ENCODE results near the gene DLG5. TPM values are rescaled to one million over a fixed set of nuclear protein-coding genes. Genes with fewer than 3 reads are reported as not detected.

Gene DLG5
- polyA plus RNA-seq, 2 of the 4 experiments (the other 2 are of a cell fraction), result 17.0 to 30.9 TPM

DNA sequence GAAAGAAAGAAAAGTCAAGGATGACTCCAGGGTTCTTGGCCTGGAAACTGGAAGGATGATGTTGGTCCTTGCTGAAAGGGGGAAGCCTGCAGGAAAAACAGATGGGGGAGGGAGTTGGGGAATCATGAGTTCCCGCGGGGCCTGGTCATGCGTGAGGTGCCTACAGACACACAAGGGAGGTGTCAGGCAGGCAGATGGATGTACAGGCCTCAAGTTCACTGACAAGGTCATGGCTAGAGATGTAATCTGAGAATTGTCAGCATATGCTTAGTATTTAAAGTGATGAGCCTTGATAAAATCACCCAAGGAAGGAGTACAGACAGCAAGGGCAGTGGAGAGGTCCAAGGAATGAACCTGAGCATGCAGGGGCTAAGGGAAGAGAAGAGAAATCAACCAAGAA lies 46.8 kb downstream of the DLG5 start:
- no peak overlapping the region for H3K27ac ChIP-seq
- FAIRE-seq (no peak), DNase-seq (ENCODE audit: low read depth in 1 of 2, low spot score in 1 of 2) (no peak), ATAC-seq (no peak)
- WGBS (ENCODE audit: missing lambda C conversion rate), result 90% methylated on average over 3 of the region's 3 CpGs
- no peak overlapping the region for H3K4me3 ChIP-seq
- ChIA-PET CTCF (interaction anchor here (3.4 kb wide), 1 partner anchor 32 kb away, joined by 9 read pairs; no protein-coding TSS in a partner anchor), POLR2A (no interaction called here)
- TF ChIP-seq ZC3H11A (IDR thresholded peaks at IDR 0.05), result no peak
- no peak for TF ChIP-seq HOXB13 (CRISPR knock-in tag; IDR thresholded peaks at IDR 0.05; ENCODE audit: low read depth)
- no peak for TF ChIP-seq FOSL2 (IDR thresholded peaks at IDR 0.05)
- TF ChIP-seq FOSL2 (CRISPR knock-in tag; IDR thresholded peaks at IDR 0.05), result no peak
- no peak for TF ChIP-seq NFE2L2 (conservative IDR thresholded peaks at IDR 0.05; ENCODE audit: low read length)
- TF ChIP-seq, protein P1, sequence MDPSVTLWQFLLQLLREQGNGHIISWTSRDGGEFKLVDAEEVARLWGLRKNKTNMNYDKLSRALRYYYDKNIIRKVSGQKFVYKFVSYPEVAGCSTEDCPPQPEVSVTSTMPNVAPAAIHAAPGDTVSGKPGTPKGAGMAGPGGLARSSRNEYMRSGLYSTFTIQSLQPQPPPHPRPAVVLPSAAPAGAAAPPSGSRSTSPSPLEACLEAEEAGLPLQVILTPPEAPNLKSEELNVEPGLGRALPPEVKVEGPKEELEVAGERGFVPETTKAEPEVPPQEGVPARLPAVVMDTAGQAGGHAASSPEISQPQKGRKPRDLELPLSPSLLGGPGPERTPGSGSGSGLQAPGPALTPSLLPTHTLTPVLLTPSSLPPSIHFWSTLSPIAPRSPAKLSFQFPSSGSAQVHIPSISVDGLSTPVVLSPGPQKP (IDR thresholded peaks at IDR 0.05; ENCODE audit: low read depth, low read length), result no peak
- TF ChIP-seq CEBPB (IDR thresholded peaks at IDR 0.05), result no peak
- no peak for TF ChIP-seq MAFK (IDR thresholded peaks at IDR 0.05; ENCODE audit: partially characterized antibody)
- no peak for TF ChIP-seq HDAC2 (IDR thresholded peaks at IDR 0.05)
- TF ChIP-seq, protein P2, sequence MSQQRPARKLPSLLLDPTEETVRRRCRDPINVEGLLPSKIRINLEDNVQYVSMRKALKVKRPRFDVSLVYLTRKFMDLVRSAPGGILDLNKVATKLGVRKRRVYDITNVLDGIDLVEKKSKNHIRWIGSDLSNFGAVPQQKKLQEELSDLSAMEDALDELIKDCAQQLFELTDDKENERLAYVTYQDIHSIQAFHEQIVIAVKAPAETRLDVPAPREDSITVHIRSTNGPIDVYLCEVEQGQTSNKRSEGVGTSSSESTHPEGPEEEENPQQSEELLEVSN (IDR thresholded peaks at IDR 0.05; ENCODE audit: borderline replicate concordance, low read depth), result no peak
- no peak for TF ChIP-seq SMC3 (IDR thresholded peaks at IDR 0.05)
- TF ChIP-seq CHD4 (IDR thresholded peaks at IDR 0.05; ENCODE audit: borderline replicate concordance), result no peak
- TF ChIP-seq NR3C1 (IDR thresholded peaks at IDR 0.05), result no peak
- no peak for TF ChIP-seq HOXB5 (CRISPR knock-in tag; IDR thresholded peaks at IDR 0.05)
- no peak for TF ChIP-seq MAZ (IDR thresholded peaks at IDR 0.05; ENCODE audit: borderline replicate concordance, low read depth, low read length)
- peaks cover 12% of the 10 kb centered on the region; the same call in 2 of the 3 replicates for H3K4me1 ChIP-seq
- H3K4me2 ChIP-seq, result no peak overlapping the region
- H3K9me3 ChIP-seq, result no peaks in the 10 kb centered on the region

DNA sequence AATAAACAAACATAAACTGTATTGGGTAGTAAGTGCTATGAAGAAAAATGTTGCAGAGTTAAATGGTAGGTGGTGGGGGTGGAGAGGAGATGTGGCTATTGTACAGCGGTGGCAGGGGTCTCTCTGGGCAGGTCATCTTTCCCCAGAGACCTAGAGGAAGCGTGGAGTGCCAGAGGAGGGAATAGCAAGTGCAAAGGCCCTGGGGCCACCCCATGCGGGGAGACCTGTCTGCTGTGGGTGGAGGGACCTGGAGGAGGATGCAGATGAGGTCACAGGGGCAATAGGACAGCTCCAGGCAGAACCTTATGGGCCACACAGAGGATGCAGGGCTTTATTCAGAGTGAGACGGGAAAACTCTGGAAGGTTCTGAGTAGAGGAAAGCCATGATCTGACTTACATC lies 47.5 kb downstream of the DLG5 start:
- WGBS (ENCODE audit: missing lambda C conversion rate), result 93% methylated on average over 4 of the region's 4 CpGs
- Histone ChIP-seq H3K4me3 (no peak overlapping the region), H3K9me3 (no peaks in the 10 kb centered on the region), H3K4me2 (no peak overlapping the region), H3K4me1 (peaks cover 15% of the 10 kb centered on the region; the same call in 2 of the 3 replicates), H3K27ac (no peak overlapping the region)
- no peak for ATAC-seq
- ChIA-PET CTCF (interaction anchor here (3.4 kb wide), 1 partner anchor 32 kb away, joined by 9 read pairs; no protein-coding TSS in a partner anchor), POLR2A (no interaction called here)
- DNase-seq (ENCODE audit: low read depth in 1 of 2, low spot score in 1 of 2), result no peak
- no peak for FAIRE-seq
- no peak for TF ChIP-seq EHF (CRISPR knock-in tag; IDR thresholded peaks at IDR 0.05)
- no peak for TF ChIP-seq PHF8 (IDR thresholded peaks at IDR 0.05; ENCODE audit: borderline replicate concordance, low read depth)
- TF ChIP-seq NFE2L2 (conservative IDR thresholded peaks at IDR 0.05; ENCODE audit: low read length), result no peak
- TF ChIP-seq RCOR1 (IDR thresholded peaks at IDR 0.05; ENCODE audit: low read depth, low read length), result no peak
- no peak for TF ChIP-seq MYC (IDR thresholded peaks at IDR 0.05; ENCODE audit: borderline replicate concordance, low read length)
- TF ChIP-seq FOSB (CRISPR knock-in tag; IDR thresholded peaks at IDR 0.05), result no peak
- TF ChIP-seq, protein P3, sequence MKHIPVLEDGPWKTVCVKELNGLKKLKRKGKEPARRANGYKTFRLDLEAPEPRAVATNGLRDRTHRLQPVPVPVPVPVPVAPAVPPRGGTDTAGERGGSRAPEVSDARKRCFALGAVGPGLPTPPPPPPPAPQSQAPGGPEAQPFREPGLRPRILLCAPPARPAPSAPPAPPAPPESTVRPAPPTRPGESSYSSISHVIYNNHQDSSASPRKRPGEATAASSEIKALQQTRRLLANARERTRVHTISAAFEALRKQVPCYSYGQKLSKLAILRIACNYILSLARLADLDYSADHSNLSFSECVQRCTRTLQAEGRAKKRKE (CRISPR knock-in tag; IDR thresholded peaks at IDR 0.05; ENCODE audit: low read depth), result no peak
- no peak for TF ChIP-seq FOXS1 (CRISPR knock-in tag; IDR thresholded peaks at IDR 0.05)
- no peak for TF ChIP-seq EHMT2 (IDR thresholded peaks at IDR 0.05; ENCODE audit: low read depth)
- no peak for TF ChIP-seq HOXB13 (CRISPR knock-in tag; IDR thresholded peaks at IDR 0.05; ENCODE audit: low read depth)

All from A549 (cell line).